Colonic mucosa (tissue), 4 donors: ENCODE results near the gene MACC1. TPM values are rescaled to one million over a fixed set of nuclear protein-coding genes. Genes with fewer than 3 reads are reported as not detected.

Experiments used
- DNase-seq: peaks from one replicate; pipeline ENCODE4 v3.0.0-alpha.2; 2020
- H3K27ac ChIP-seq: fragments of 200-600 bp; one replicate; pipeline ENCODE4 v1.8.0; 2021
- H3K27me3 ChIP-seq: fragments of 200-600 bp; one replicate; pipeline ENCODE4 v1.8.0; 2021
- H3K36me3 ChIP-seq: fragments of 200-600 bp; one replicate; pipeline ENCODE4 v1.8.0; 2021
- H3K4me1 ChIP-seq: fragments of 200-600 bp; one replicate; pipeline ENCODE4 v1.8.0; 2021; ENCODE audit warnings: mild to moderate bottlenecking
- H3K4me3 ChIP-seq: fragments of 200-600 bp; one replicate; pipeline ENCODE4 v1.8.0; 2021
- H3K9ac ChIP-seq, 2 donors: one replicate each; pipeline ENCODE4 v1.7.0; 2013; ENCODE audit warnings: control low read depth in 2 of 2, low read depth in 2 of 2, low read length in 2 of 2
- H3K9me3 ChIP-seq: fragments of 200-600 bp; one replicate; pipeline ENCODE4 v1.8.0; 2021
- CTCF ChIP-seq: fragments of 200-600 bp; IDR thresholded peaks from one replicate; pipeline ENCODE4 v1.8.0; 2022; ENCODE audit warnings: antibody characterized with exemption, mild to moderate bottlenecking
- intact Hi-C: fragments of 100-400 bp; cut with DNase I; formaldehyde crosslinking; loops from one replicate; pipeline ENCODE4 v1.14.1; 2022
- total RNA-seq, 2 donors: library from RNA; stranded (reverse); fragmentation: NEBNext Ultra II Directional in 1 of 2; extraction: Animal tissue kit (Norgen Biotek cat#: 25700) in 1 of 2; gene quantifications; one replicate each; pipeline ENCODE4 v1.2.1, GENCODE V29; 2021
- donor health status: healthy.
- donor health status: DM: no; HTN: no; CAD: no.
- donor health status: DM: no; HTN: no; CAD: no.

Gene MACC1
- total RNA-seq, 2 donors from 2014 or later = 9.5 to 12.8 TPM

GRCh38 chr7:20116869-20117268 lies 100.3 kb downstream of the MACC1 start:
- Histone ChIP-seq H3K4me1 (peaks cover 7% of the 10 kb centered on the region), H3K27me3 (no peaks in the 10 kb centered on the region), H3K4me3 (no peak overlapping the region), H3K9me3 (no peaks in the 10 kb centered on the region), H3K9ac (no peak overlapping the region), H3K27ac (no peak overlapping the region), H3K36me3 (no peaks in the 10 kb centered on the region)
- TF ChIP-seq CTCF = no peak
- intact Hi-C loops = no loop called here
- DNase-seq = no peak

GRCh38 chr7:20114468-20114867 lies 102.7 kb downstream of the MACC1 start:
- Histone ChIP-seq H3K36me3 (no peaks in the 10 kb centered on the region), H3K9ac (no peak overlapping the region), H3K9me3 (no peaks in the 10 kb centered on the region), H3K27ac (no peak overlapping the region), H3K27me3 (no peaks in the 10 kb centered on the region), H3K4me1 (peaks cover 7% of the 10 kb centered on the region), H3K4me3 (no peak overlapping the region)
- intact Hi-C loops = no loop called here
- no peak for TF ChIP-seq CTCF
- DNase-seq = no peak

- Histone ChIP-seq H3K27ac (no peak overlapping the region), H3K9ac (peak overlapping the region in 1 of 2 donors; percentile 35), H3K27me3 (no peaks in the 10 kb centered on the region), H3K4me1 (peaks cover 7% of the 10 kb centered on the region), H3K9me3 (no peaks in the 10 kb centered on the region), H3K36me3 (no peaks in the 10 kb centered on the region), H3K4me3 (no peak overlapping the region)
- TF ChIP-seq CTCF = no peak
- intact Hi-C loops = no loop called here
- DNase-seq = no peak
Measured at GRCh38 chr7:20113427-20114027, 103.7 kb downstream of the MACC1 start.

GRCh38 chr7:20112696-20113095 lies 104.5 kb downstream of the MACC1 start:
- Histone ChIP-seq H3K9me3 (no peaks in the 10 kb centered on the region), H3K27ac (peak overlapping the region; percentile 13), H3K27me3 (no peaks in the 10 kb centered on the region), H3K36me3 (no peaks in the 10 kb centered on the region), H3K4me3 (no peak overlapping the region), H3K4me1 (peaks cover 7% of the 10 kb centered on the region), H3K9ac (peak overlapping the region in 1 of 2 donors; percentile 35)
- DNase-seq = no peak
- intact Hi-C loops = no loop called here
- no peak for TF ChIP-seq CTCF

GRCh38 chr7:20111821-20112542 lies 105.2 kb downstream of the MACC1 start:
- no peak overlapping the region for H3K27ac ChIP-seq
- no peaks in the 10 kb centered on the region for H3K27me3 ChIP-seq
- H3K9me3 ChIP-seq = no peaks in the 10 kb centered on the region
- no peak overlapping the region for H3K9ac ChIP-seq
- H3K36me3 ChIP-seq = no peaks in the 10 kb centered on the region
- H3K4me1 ChIP-seq = peaks cover 7% of the 10 kb centered on the region
- intact Hi-C loops = no loop called here
- no peak for DNase-seq
- TF ChIP-seq CTCF = no peak
- H3K4me3 ChIP-seq = no peak overlapping the region
